Breast epithelium (tissue), 3 donors: Measurements from ENCODE around the gene PTAR1.

ENCODE experiments used
- CTCF ChIP-seq, 3 donors: fragments of 450-650 bp; IDR thresholded peaks; one replicate each; pipeline ENCODE4 v1.5.1; 2016 to 2017; ENCODE audit warnings: antibody characterized with exemption in 3 of 3, mild to moderate bottlenecking in 3 of 3, moderate library complexity in 3 of 3
- POLR2AphosphoS5 ChIP-seq, 3 donors: sonication (generic); formaldehyde crosslinking; IDR thresholded peaks; one replicate each; pipeline ENCODE4 v1.6.1; 2017; ENCODE audit warnings: antibody characterized with exemption in 3 of 3

GRCh38 chr9:69760278-69760610 is 433 bp upstream of the PTAR1 start:
- TF ChIP-seq POLR2AphosphoS5 (IDR thresholded peaks at IDR 0.05) (no peak), CTCF (IDR thresholded peaks at IDR 0.05) (peak in 1 of 3 donors; percentile 8)
